GM23248 (cell line): ENCODE results near the gene CTAGE6. TPM values are rescaled to one million over a fixed set of nuclear protein-coding genes. Genes with fewer than 3 reads are reported as not detected.
A peak's percentile ranks its signal among the peaks of the same experiment; 100 is the strongest.
"Not testable (repeated sequence)": the region's sequence is repeated elsewhere in the genome, so short reads cannot be mapped to it uniquely, and the experiment has no call there.

ENCODE experiments used
- DNase-seq: peaks from one replicate; pipeline ENCODE4 v3.0.0-alpha.2; 2015
- H2AFZ ChIP-seq: fragments of 200-600 bp; sonication (generic); 2 replicates; pipeline ENCODE4 v1.6.1; 2016; ENCODE audit warnings: antibody characterized with exemption
- H3F3A ChIP-seq: fragments of 200-600 bp; sonication (generic); 2 replicates; pipeline ENCODE4 v1.6.1; 2016; ENCODE audit warnings: mild to moderate bottlenecking, antibody characterized with exemption, mixed run types; ENCODE audit not compliant: insufficient read depth
- H3K27ac ChIP-seq: fragments of 200-600 bp; sonication (generic); 2 replicates; pipeline ENCODE4 v1.5.1; 2016; ENCODE audit warnings: mild to moderate bottlenecking
- H3K27me3 ChIP-seq: fragments of 200-600 bp; sonication (generic); replicated peaks from 2 replicates; pipeline ENCODE4 v1.6.1; 2016; ENCODE audit warnings: mild to moderate bottlenecking; ENCODE audit not compliant: insufficient read depth
- H3K36me3 ChIP-seq: fragments of 200-600 bp; sonication (generic); 2 replicates; pipeline ENCODE4 v1.6.1; 2016; ENCODE audit warnings: low read depth, mild to moderate bottlenecking
- H3K4me1 ChIP-seq: fragments of 200-600 bp; sonication (generic); 2 replicates; pipeline ENCODE4 v1.6.1; 2016; ENCODE audit warnings: mild to moderate bottlenecking; ENCODE audit not compliant: insufficient read depth
- H3K4me2 ChIP-seq: fragments of 200-600 bp; sonication (generic); one replicate; pipeline ENCODE4 v1.6.1; 2016; ENCODE audit warnings: mild to moderate bottlenecking; ENCODE audit not compliant: unreplicated experiment
- H3K4me3 ChIP-seq: fragments of 200-600 bp; sonication (generic); 2 replicates; pipeline ENCODE4 v1.5.1; 2016; ENCODE audit warnings: mild to moderate bottlenecking
- H3K79me2 ChIP-seq: fragments of 200-600 bp; sonication (generic); 2 replicates; pipeline ENCODE4 v1.6.1; 2016; ENCODE audit warnings: mild to moderate bottlenecking; ENCODE audit not compliant: insufficient read depth
- H3K9ac ChIP-seq: fragments of 200-600 bp; sonication (generic); 2 replicates; pipeline ENCODE4 v1.6.1; 2016; ENCODE audit warnings: mild to moderate bottlenecking
- H3K9me2 ChIP-seq: fragments of 200-600 bp; sonication (generic); 2 replicates; pipeline ENCODE4 v1.6.1; 2016; ENCODE audit warnings: mixed run types, mild to moderate bottlenecking, moderate library complexity; ENCODE audit not compliant: insufficient read depth
- H3K9me3 ChIP-seq: fragments of 200-600 bp; sonication (generic); one replicate; pipeline ENCODE4 v1.6.1; 2017; ENCODE audit warnings: low read depth
- H4K20me1 ChIP-seq: fragments of 200-600 bp; sonication (generic); 2 replicates; pipeline ENCODE4 v1.6.0; 2016; ENCODE audit not compliant: insufficient read depth
- WGBS, 2 experiments: methylation state at CpG; one replicate each; pipeline ENCODE4 v1.1.6; 2015 to 2017; ENCODE audit warnings: low lambda C conversion rate in 2 of 2, low coverage in 1 of 2; ENCODE audit errors: missing lambda C conversion rate in 2 of 2; 5-methylcytosine and 5-hydroxymethylcytosine counted together
- in situ Hi-C: fragments of 300-500 bp; cut with MboI; formaldehyde crosslinking; loops from 2 replicates; pipeline ENCODE4 v1.15.0; 2020
- polyA plus RNA-seq: library from polyadenylated mRNA; unstranded; fragments of >200 nt; fragmentation: Nextera tagmentation; extraction: Ambion mirVana; gene quantifications from 2 replicates; pipeline ENCODE4 v1.2.1, GENCODE V29; 2016
- total RNA-seq: library from RNA; depleted of rRNA; stranded (reverse); fragments of >200 nt; shearing (Covaris generic); gene quantifications from 2 replicates; pipeline ENCODE4 v1.2.3, GENCODE V29; 2014; rRNA removed

Gene CTAGE6
- total RNA-seq (0.22 TPM in 1 of 2 replicates, not detected in the other), polyA plus RNA-seq (not detected in 2 replicates)

- H3K9ac ChIP-seq = not testable (repeated sequence)
These were observed at the start of gene CTAGE6 for GRCh38 chr7:143757596-143757995. TSS of gene CTAGE6 (minus strand) at chr7:143757696. CDS start at chr7:143757658, 38 bp downstream.

GRCh38 chr7:143806664-143807071, 49.2 kb upstream of the CTAGE6 start:
- Histone ChIP-seq H3K9ac (0 out of 2 replicates have a peak overlapping the region, but pooled peaks have one; percentile 36), H3K27ac (peak overlapping the region; percentile 48; the same call in 1 of the 2 replicates)
- H3K9me2 ChIP-seq, H3K4me2 ChIP-seq, H3K4me1 ChIP-seq, H4K20me1 ChIP-seq, H2AFZ ChIP-seq, H3K27me3 ChIP-seq, in situ Hi-C loops, DNase-seq, H3K79me2 ChIP-seq, H3K9me3 ChIP-seq, H3K36me3 ChIP-seq, H3F3A ChIP-seq, H3K4me3 ChIP-seq: not testable (repeated sequence)
- 20% methylated on average over 1 of the region's 5 CpGs; no CpG with 5 or more reads in 1 of the 2 experiments for WGBS, 2 experiments

More at GRCh38 chr7:143757596-143757995, at the start of gene CTAGE6:
- WGBS, 2 experiments = 63% methylated on average over 1 of the region's 19 CpGs; no CpG with 5 or more reads in 1 of the 2 experiments
- H3K9me3 ChIP-seq, in situ Hi-C loops, H3K4me3 ChIP-seq, H3K4me1 ChIP-seq, H3F3A ChIP-seq, H2AFZ ChIP-seq, H3K4me2 ChIP-seq, H3K36me3 ChIP-seq, H4K20me1 ChIP-seq, H3K27ac ChIP-seq, H3K9me2 ChIP-seq, H3K27me3 ChIP-seq, DNase-seq, H3K79me2 ChIP-seq: not testable (repeated sequence)

- H3K4me1 ChIP-seq, H3K9ac ChIP-seq, H3K9me3 ChIP-seq, H3K79me2 ChIP-seq, in situ Hi-C loops, H3K36me3 ChIP-seq, H3K27me3 ChIP-seq, H3K9me2 ChIP-seq, H4K20me1 ChIP-seq, H3K27ac ChIP-seq, DNase-seq, H2AFZ ChIP-seq, H3K4me2 ChIP-seq, H3F3A ChIP-seq, H3K4me3 ChIP-seq: not testable (repeated sequence)
- 75 to 81% methylated on average over 2 of the region's 2 CpGs for WGBS, 2 experiments
These were observed 40.4 kb upstream of the CTAGE6 start for GRCh38 chr7:143797896-143798290.

GRCh38 chr7:143797119-143797895, 39.8 kb upstream of the CTAGE6 start:
- H3F3A ChIP-seq, H3K9me3 ChIP-seq, DNase-seq, H3K9ac ChIP-seq, H3K27ac ChIP-seq, H3K27me3 ChIP-seq, in situ Hi-C loops, H3K36me3 ChIP-seq, H3K79me2 ChIP-seq, H3K4me3 ChIP-seq, H2AFZ ChIP-seq, H3K4me2 ChIP-seq, H4K20me1 ChIP-seq, H3K9me2 ChIP-seq, H3K4me1 ChIP-seq: not testable (repeated sequence)
- WGBS, 2 experiments = 36 to 50% methylated on average over 1 of the region's 6 CpGs

- H3K9ac ChIP-seq, H3K4me2 ChIP-seq, H3K27me3 ChIP-seq, H4K20me1 ChIP-seq, H3K9me3 ChIP-seq, in situ Hi-C loops, H3K79me2 ChIP-seq, H3K4me3 ChIP-seq, H3K27ac ChIP-seq, H2AFZ ChIP-seq, H3K4me1 ChIP-seq, DNase-seq, H3F3A ChIP-seq, H3K9me2 ChIP-seq, H3K36me3 ChIP-seq: not testable (repeated sequence)
- WGBS, 2 experiments = no CpG with 5 or more reads among the region's 2 CpGs
These were observed 38.2 kb upstream of the CTAGE6 start for GRCh38 chr7:143795653-143796052.

GRCh38 chr7:143792633-143793032, 35.1 kb upstream of the CTAGE6 start:
- in situ Hi-C loops = not testable (repeated sequence)

GRCh38 chr7:143785415-143786182, 28.1 kb upstream of the CTAGE6 start:
- H3K4me2 ChIP-seq, H3K27me3 ChIP-seq, H2AFZ ChIP-seq, H4K20me1 ChIP-seq, in situ Hi-C loops, H3F3A ChIP-seq, H3K9me3 ChIP-seq, H3K27ac ChIP-seq, H3K9me2 ChIP-seq, H3K9ac ChIP-seq, H3K79me2 ChIP-seq, H3K4me3 ChIP-seq, H3K36me3 ChIP-seq, DNase-seq, H3K4me1 ChIP-seq: not testable (repeated sequence)
- WGBS, 2 experiments = no CpG with 5 or more reads among the region's 7 CpGs

More at GRCh38 chr7:143792633-143793032, 35.1 kb upstream of the CTAGE6 start:
- not testable (repeated sequence) for H3K27me3 ChIP-seq, H2AFZ ChIP-seq, H3K4me3 ChIP-seq, H3K9me2 ChIP-seq, H4K20me1 ChIP-seq, H3K79me2 ChIP-seq, H3K9ac ChIP-seq, H3F3A ChIP-seq, H3K4me1 ChIP-seq, DNase-seq, H3K9me3 ChIP-seq, H3K36me3 ChIP-seq, H3K4me2 ChIP-seq, H3K27ac ChIP-seq
- WGBS, 2 experiments = 73 to 78% methylated on average over 2 of the region's 2 CpGs
